OCI-LY3 (cell line): Measurements from ENCODE around the gene DZIP1L.

Source experiments
- H2AFZ ChIP-seq: fragments of 200-600, 300-600 bp; shearing (Covaris generic); 2 replicates; pipeline ENCODE4 v1.6.0; 2014; ENCODE audit warnings: antibody characterized with exemption, low read depth, low read length
- H3K27ac ChIP-seq: fragments of 200-600, 300-600 bp; sonication (generic); 2 replicates; pipeline ENCODE4 v1.5.1; 2014; ENCODE audit warnings: mild to moderate bottlenecking, low read length, moderate library complexity, mixed read lengths
- H3K27me3 ChIP-seq: fragments of 200-600, 300-600 bp; sonication (generic); 2 replicates; pipeline ENCODE4 v1.6.1; 2014; ENCODE audit warnings: low read depth, low read length, mixed read lengths
- H3K36me3 ChIP-seq: fragments of 200-600, 300-600 bp; sonication (generic); replicated peaks from 2 replicates; pipeline ENCODE3; 2014; ENCODE audit warnings: low read depth, low read length, mixed read lengths
- H3K4me1 ChIP-seq: fragments of 300-600, 200-600 bp; sonication (generic); 2 replicates; pipeline ENCODE4 v1.6.1; 2014; ENCODE audit warnings: low read length, mixed read lengths
- H3K4me2 ChIP-seq: fragments of 200-600, 300-600 bp; sonication (generic); 2 replicates; pipeline ENCODE4 v1.6.1; 2014; ENCODE audit warnings: low read length, mixed read lengths
- H3K4me3 ChIP-seq: fragments of 300-600, 200-600 bp; sonication (generic); 2 replicates; pipeline ENCODE4 v1.5.1; 2014; ENCODE audit warnings: antibody characterized with exemption, mild to moderate bottlenecking, low read length, moderate library complexity
- H3K79me2 ChIP-seq: fragments of 300-600, 200-600 bp; shearing (Covaris generic); 2 replicates; pipeline ENCODE4 v1.6.1; 2014; ENCODE audit warnings: mild to moderate bottlenecking, low read length, mixed read lengths
- H3K9ac ChIP-seq: fragments of 300-600, 200-600 bp; shearing (Covaris generic); 2 replicates; pipeline ENCODE4 v1.6.0; 2014; ENCODE audit warnings: mild to moderate bottlenecking, low read length, moderate library complexity
- H3K9me3 ChIP-seq: fragments of 200-600, 300-600 bp; shearing (Covaris generic); 2 replicates; pipeline ENCODE4 v1.6.1; 2014; ENCODE audit warnings: low read length, mixed read lengths; ENCODE audit not compliant: insufficient read depth
- H4K20me1 ChIP-seq: fragments of 200-600, 300-600 bp; sonication (generic); 2 replicates; pipeline ENCODE4 v1.6.1; 2016; ENCODE audit warnings: low read length, mixed read lengths; ENCODE audit not compliant: insufficient read depth
- EZH2phosphoT487 ChIP-seq: fragments of 200-600 bp; shearing (Covaris generic); IDR thresholded peaks from 2 replicates; pipeline ENCODE4 v1.6.1; 2018; ENCODE audit warnings: antibody characterized with exemption, mixed run types, low read depth
- TF ChIP-seq, protein P1 (sequence below): fragments of 200-600, 300-600 bp; sonication (generic); IDR thresholded peaks from 2 replicates; pipeline ENCODE4 v1.5.1; 2014; ENCODE audit warnings: antibody characterized with exemption, low read length, low read depth

DZIP1L gene

GRCh38 chr3:138032567-138032966 lies 82.8 kb downstream of the DZIP1L start:
- H3K4me3 ChIP-seq = no peak overlapping the region
- H3K27ac ChIP-seq = no peak overlapping the region
- no peak for TF ChIP-seq EZH2phosphoT487
- TF ChIP-seq, protein P1, sequence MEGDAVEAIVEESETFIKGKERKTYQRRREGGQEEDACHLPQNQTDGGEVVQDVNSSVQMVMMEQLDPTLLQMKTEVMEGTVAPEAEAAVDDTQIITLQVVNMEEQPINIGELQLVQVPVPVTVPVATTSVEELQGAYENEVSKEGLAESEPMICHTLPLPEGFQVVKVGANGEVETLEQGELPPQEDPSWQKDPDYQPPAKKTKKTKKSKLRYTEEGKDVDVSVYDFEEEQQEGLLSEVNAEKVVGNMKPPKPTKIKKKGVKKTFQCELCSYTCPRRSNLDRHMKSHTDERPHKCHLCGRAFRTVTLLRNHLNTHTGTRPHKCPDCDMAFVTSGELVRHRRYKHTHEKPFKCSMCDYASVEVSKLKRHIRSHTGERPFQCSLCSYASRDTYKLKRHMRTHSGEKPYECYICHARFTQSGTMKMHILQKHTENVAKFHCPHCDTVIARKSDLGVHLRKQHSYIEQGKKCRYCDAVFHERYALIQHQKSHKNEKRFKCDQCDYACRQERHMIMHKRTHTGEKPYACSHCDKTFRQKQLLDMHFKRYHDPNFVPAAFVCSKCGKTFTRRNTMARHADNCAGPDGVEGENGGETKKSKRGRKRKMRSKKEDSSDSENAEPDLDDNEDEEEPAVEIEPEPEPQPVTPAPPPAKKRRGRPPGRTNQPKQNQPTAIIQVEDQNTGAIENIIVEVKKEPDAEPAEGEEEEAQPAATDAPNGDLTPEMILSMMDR = no peak
- no peak overlapping the region for H3K9ac ChIP-seq
- H3K4me1 ChIP-seq = peaks cover 19% of the 10 kb centered on the region
- no peaks in the 10 kb centered on the region for H3K36me3 ChIP-seq
- H3K79me2 ChIP-seq = no peaks in the 10 kb centered on the region
- H3K4me2 ChIP-seq = no peak overlapping the region
- H3K27me3 ChIP-seq = peaks cover 16% of the 10 kb centered on the region
- no peaks in the 10 kb centered on the region for H3K9me3 ChIP-seq
- no peak overlapping the region for H2AFZ ChIP-seq
- H4K20me1 ChIP-seq = no peaks in the 10 kb centered on the region

- H2AFZ ChIP-seq = no peak overlapping the region
- no peak overlapping the region for H3K27ac ChIP-seq
- no peaks in the 10 kb centered on the region for H3K36me3 ChIP-seq
- H3K9me3 ChIP-seq = no peaks in the 10 kb centered on the region
- no peak for TF ChIP-seq EZH2phosphoT487
- TF ChIP-seq, protein P1 = no peak
- H3K27me3 ChIP-seq = peaks cover 24% of the 10 kb centered on the region
- H3K9ac ChIP-seq = no peak overlapping the region
- no peaks in the 10 kb centered on the region for H3K79me2 ChIP-seq
- no peak overlapping the region for H3K4me3 ChIP-seq
- H3K4me2 ChIP-seq = no peak overlapping the region
- H4K20me1 ChIP-seq = no peaks in the 10 kb centered on the region
- H3K4me1 ChIP-seq = peaks cover 12% of the 10 kb centered on the region
Observed at GRCh38 chr3:138031536-138031935, 83.9 kb downstream of the DZIP1L start.

- Histone ChIP-seq H3K9me3 (no peaks in the 10 kb centered on the region), H3K36me3 (no peaks in the 10 kb centered on the region), H3K9ac (no peak overlapping the region), H3K4me1 (peaks cover 10% of the 10 kb centered on the region), H4K20me1 (no peaks in the 10 kb centered on the region), H3K27ac (no peak overlapping the region), H3K27me3 (peaks cover 24% of the 10 kb centered on the region), H2AFZ (no peak overlapping the region), H3K4me2 (no peak overlapping the region), H3K79me2 (no peaks in the 10 kb centered on the region), H3K4me3 (no peak overlapping the region)
- no peak for TF ChIP-seq EZH2phosphoT487
- TF ChIP-seq, protein P1 = no peak
Observed at GRCh38 chr3:138030734-138031280, 84.6 kb downstream of the DZIP1L start.

DNA sequence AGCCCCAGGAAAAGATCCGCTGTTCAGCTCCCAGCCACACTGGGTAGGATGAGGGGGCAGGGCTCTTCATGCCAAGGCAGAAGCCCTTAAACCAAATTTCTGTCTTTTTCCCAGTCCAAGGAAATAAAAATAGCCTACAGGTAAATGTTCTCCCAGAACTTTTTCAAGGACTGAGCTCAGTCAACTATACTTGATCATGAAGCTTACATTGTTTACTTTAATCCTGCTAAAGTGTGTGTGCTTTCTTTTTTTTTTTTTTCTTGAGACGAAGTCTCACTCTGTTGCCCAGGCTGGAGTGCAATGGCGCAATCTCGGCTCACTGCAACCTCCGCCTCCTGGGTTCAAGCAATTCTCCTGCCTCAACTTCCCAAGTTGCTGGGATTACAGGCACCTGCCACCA lies 87.6 kb downstream of the DZIP1L start:
- Histone ChIP-seq H4K20me1 (no peaks in the 10 kb centered on the region), H2AFZ (no peak overlapping the region), H3K27ac (no peak overlapping the region), H3K4me3 (no peak overlapping the region), H3K27me3 (peaks cover 30% of the 10 kb centered on the region), H3K4me2 (no peak overlapping the region), H3K9me3 (no peaks in the 10 kb centered on the region), H3K4me1 (peaks cover 7% of the 10 kb centered on the region), H3K79me2 (no peaks in the 10 kb centered on the region), H3K9ac (no peak overlapping the region), H3K36me3 (no peaks in the 10 kb centered on the region)
- TF ChIP-seq EZH2phosphoT487 = no peak
- TF ChIP-seq, protein P1 = no peak
